GM18517 (cell line): Measurements from ENCODE around the gene SLAIN2.
"Not testable (repeated sequence)": the region's sequence is repeated elsewhere in the genome, so short reads cannot be mapped to it uniquely, and the experiment has no call there.

Source experiments
- ATAC-seq: cut with Tn5 transposase; IDR thresholded peaks from one replicate; pipeline ENCODE4 v1.9.1; 2021; ENCODE audit warnings: mild to moderate bottlenecking, moderate library complexity; ENCODE audit not compliant: unreplicated experiment

SLAIN2 gene

DNA sequence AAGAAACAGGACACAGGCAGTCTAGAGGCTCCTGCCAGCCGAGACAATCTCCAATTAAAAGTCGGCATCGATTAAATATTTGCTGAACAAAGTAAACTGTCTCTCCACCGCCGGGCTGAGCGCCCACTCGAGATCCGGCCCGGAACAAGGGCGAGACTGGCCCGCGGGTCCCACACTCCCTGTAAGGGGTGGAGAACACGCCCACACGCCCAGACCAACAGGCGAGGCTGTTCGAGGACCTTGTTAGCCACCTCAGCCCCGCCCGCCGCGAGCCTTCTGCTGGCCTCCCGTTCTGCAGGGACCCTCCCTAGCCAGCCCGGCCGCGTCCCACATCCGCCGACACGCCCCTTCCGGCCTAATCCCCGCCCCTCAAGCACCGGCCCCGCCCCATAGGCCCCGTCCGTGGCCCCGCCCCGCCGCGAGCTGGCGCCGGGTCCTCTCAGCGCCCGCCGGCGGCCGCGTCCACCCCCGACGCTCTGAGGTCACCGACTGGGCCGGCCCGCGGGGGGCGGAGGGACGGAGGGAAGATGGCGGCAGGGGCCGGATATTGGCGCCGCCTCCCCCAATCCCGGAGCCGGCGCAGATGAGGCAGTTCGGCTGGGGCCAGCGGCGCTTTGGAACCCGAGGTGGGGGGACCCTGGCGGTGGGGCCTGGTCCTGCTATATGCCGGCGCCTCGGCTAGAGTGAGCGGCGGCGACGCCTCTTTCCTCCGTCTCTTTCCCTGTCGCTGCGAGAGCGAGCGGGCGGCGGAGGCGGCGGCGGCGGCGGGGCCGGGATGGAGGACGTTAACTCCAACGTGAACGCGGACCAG is at the start of gene SLAIN2:
TSS of gene SLAIN2 (plus strand) at position 565 of the 811 bp plus-strand sequence. CDS start at position 776, 211 bp downstream.
- ATAC-seq, result peak; percentile 84

- not testable (repeated sequence) for ATAC-seq
Observed at GRCh38 chr4:48292218-48292790, 49.0 kb upstream of the SLAIN2 start.

GRCh38 chr4:48295116-48295515 is 46.2 kb upstream of the SLAIN2 start:
- ATAC-seq, result no peak

DNA sequence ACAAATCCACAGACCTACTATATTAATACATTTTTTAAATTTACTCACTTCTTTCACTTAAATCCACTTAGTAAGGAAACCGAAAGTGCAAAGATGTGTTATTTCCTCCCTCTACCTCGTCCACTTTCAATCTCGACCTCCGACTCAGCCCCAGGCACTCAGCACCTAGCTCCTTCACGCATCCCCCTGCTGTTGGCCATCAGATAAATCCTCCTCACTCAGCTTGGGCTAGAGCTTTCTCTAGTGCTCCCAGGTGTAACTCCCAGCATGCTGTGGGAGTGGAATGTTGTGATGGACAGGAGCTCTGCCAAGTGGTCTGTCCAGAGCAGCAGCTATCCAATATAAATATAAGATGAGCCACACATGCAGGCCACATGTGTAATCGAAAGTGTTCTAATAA is 45.0 kb upstream of the SLAIN2 start:
- peak; percentile 96 for ATAC-seq

- ATAC-seq, result no peak
Observed at GRCh38 chr4:48297256-48297846, 44.0 kb upstream of the SLAIN2 start.

GRCh38 chr4:48299560-48299959 is 41.8 kb upstream of the SLAIN2 start:
- ATAC-seq, result no peak

DNA sequence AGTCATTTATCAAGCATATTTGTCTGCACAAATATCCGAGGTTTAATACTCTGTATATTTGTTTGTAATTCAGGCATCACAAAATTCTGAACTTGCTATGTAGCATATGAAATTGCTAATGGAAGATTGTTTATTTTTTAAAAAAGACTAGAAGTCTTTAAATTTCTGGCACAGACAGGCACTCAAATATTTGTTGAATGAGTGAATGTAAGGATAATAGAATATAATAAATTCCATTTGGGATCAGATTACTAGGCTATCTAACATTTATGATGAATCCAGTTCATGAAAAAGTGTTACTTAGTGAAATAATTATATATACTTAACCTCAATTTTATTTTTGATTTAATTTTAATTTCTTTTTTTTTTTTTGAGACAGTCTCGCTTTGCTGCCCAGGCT is 41.3 kb upstream of the SLAIN2 start:
- ATAC-seq, result no peak

DNA sequence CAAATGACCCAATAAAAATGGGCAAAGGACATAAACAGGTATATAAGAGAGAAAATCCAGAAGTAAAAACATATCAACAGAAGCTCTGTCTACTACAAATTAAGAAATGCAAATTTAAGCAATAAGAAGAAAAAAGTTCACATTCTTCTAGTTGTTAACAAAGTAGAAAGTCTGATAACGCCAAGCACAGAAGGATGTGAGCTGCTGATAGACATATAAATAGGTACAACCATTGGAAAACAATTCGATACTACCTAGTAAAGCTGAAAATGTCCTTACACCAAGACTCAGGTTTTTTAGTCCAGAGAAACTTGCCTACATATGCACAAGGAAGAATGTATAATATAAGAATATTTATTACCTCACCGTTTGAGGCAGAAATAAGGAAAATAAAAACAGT is 35.8 kb upstream of the SLAIN2 start:
- ATAC-seq, result no peak

GRCh38 chr4:48307528-48307927 is 33.8 kb upstream of the SLAIN2 start:
- no peak for ATAC-seq

DNA sequence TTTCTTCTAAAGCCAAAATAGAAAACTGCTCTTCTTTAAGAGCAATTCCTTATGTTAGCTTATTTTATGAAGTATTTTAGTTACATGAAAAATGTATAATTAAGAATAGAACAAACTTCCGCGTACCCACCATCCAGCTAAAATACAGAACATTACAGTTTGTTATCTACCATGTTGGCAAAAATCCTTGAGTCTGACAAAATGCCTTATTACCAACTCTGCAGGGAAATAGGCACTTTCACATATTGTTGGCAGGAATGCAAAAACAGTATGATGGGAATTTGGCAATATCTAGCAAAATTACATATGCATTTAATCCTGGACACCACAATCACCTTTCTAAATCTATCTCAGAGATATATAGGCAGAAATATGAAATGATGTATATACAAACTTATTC is 32.4 kb upstream of the SLAIN2 start:
- ATAC-seq, result no peak

GRCh38 chr4:48311896-48312295 is 29.4 kb upstream of the SLAIN2 start:
- ATAC-seq, result no peak

DNA sequence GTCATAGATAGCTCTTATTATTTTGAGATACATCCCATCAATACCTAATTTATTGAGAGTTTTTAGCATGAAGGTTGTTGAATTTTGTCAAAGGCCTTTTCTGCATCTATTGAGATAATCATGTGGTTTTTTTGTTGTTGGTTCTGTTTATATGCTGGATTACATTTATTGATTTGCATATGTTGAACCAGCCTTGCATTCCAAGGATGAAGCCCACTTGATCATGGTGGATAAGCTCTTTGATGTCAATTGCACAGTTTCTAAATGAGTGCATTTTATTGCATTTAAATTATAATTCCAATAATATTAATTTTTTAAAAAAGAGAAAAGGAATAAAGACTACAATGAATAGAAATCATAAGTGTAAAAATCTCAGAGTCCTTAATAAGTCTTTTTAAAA is 26.6 kb upstream of the SLAIN2 start:
- ATAC-seq, result not testable (repeated sequence)

DNA sequence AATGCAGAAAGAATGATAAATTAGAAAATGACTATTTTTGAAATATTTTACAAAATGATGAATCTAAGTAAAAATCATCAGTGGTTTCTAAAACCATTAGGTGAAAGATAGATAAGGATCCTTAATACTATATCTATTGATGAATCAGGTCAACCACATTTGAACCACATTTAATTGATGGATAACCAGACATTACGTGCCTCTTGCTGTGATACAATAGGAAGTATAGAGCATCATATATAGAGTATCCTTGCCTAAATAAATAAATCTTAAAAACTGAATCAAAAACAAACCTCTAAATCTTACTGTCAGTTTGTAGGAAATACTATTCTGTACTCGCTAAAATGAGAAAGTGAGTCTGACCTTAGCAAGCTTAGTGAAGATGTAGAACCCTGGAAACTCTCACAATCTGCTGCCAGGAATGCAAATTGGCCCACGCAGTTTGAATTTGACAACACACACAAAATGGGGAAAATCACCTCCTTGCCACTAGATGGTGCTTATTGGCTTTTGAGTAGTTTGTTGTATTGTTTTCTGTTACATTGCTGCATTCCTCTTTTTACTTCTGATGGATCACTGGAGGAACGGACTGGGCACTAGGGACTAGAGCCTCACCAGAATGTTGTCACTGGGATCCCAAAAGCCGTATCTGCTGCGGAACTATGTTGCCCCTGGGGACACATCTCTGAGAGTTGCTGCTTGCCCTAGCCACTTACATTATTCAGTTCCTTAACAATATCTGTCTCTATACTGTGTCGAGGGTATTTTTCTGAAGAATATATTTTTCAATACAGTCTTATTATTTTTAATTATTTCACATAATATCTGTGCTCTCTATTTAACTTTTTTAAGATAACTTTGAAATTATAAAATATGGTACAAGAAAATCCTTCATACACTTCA is 25.4 kb upstream of the SLAIN2 start:
- no peak for ATAC-seq

DNA sequence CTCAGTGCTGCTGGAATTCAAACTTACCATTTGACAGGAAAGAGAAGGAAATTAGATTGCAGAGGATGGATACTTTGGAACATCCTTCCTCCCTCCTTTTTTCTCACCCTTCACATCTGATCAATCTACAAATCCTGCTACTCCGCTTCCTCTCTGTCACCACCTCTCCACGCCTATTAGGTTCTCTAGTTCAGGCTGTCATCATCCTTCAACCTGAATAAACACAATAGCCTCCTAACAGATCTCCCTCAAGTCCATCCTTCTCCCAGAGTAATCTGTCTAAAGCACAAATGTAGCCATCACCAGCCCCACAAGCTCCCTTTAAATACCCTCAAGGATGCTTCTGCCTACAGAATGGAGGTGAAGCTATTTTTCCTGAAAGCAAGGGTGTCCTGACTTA is 20.0 kb upstream of the SLAIN2 start:
- no peak for ATAC-seq

- no peak for ATAC-seq
Observed at GRCh38 chr4:48322063-48322462, 19.3 kb upstream of the SLAIN2 start.

- no peak for ATAC-seq
Observed at GRCh38 chr4:48324281-48324680, 17.0 kb upstream of the SLAIN2 start.

DNA sequence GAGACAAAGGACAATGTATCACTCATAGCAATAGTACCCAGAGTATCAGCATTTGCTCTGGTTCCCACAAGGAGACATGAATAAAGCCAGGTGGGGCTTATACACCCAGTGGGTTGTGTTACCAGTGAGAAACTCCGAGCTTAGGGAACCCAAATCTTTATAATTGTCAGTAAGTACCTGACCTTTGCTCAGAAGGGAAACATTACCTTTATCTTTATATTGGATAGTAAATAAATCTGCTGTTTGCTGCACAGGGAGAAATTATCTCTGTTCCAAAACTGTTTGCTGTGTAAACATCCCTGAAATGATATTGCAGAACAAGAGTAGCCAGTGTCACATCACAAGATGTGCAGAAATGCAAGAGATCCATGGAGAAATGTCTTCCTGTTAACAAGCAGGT is 12.1 kb upstream of the SLAIN2 start:
- ATAC-seq, result no peak

DNA sequence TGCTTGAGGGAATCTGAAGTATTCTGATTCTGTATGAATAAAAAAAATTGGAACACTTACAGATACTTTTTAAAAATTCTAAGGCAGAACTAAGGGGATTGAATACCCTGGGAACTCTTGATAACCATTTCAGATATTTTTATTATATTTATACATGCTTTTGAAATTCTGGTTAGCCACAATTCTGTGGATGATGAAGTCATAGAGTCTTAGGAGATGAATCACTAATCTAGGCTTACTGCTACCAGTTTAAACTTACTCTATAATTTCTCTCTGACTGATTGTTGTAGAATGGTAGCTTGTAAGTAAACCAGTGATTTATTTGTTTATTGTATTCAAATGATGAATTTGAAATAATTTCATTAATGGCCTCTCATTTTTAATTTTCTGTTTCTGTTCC is 11.4 kb upstream of the SLAIN2 start:
- ATAC-seq, result no peak

- ATAC-seq, result no peak
Observed at GRCh38 chr4:48331577-48332330, 9.6 kb upstream of the SLAIN2 start.

DNA sequence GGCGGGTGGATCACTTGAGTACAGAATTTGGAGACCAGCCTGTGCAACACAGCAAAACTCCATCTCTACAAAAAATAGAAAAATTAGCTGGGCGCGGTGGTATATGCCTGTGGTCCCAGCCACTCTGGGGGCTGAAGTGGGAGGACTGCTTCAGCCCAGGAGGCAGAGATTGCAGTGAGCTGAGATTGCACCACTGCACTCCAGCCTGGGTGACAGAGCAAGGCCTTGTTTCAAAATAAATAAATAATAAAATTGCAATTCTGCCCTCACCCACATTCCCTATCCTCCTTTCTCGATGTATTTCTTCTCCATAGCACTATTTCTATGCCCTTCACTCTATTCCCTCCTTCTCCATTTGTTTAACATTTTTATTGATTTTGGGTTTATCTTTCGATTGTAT is 8.7 kb upstream of the SLAIN2 start:
- no peak for ATAC-seq
